HL-60 (cell line): ENCODE results near the gene TMUB2.
"Not testable (repeated sequence)": the region's sequence is repeated elsewhere in the genome, so short reads cannot be mapped to it uniquely, and the experiment has no call there.

Source experiments
- DNase-seq, 2 experiments: peaks; one replicate each; pipeline ENCODE4 v3.0.0-alpha.2; 2010 to 2020; ENCODE audit warnings: low read depth in 1 of 2, low spot score in 1 of 2
- H3K27ac ChIP-seq: fragments of 250-450 bp; sonication (Bioruptor Pico); replicated peaks from 2 replicates; pipeline ENCODE4 v1.5.1; 2020; ENCODE audit warnings: mild to moderate bottlenecking, moderate library complexity
- H3K27me3 ChIP-seq: fragments of 250-450 bp; sonication (Bioruptor Pico); 2 replicates; pipeline ENCODE4 v1.5.1; 2021; ENCODE audit warnings: mild to moderate bottlenecking, moderate library complexity; ENCODE audit not compliant: insufficient read depth, poor library complexity, severe bottlenecking
- H3K4me3 ChIP-seq: replicated peaks from 2 replicates; pipeline ENCODE4 v1.5.1; 2011; ENCODE audit warnings: mild to moderate bottlenecking, control low read depth, low read length; ENCODE audit not compliant: insufficient read depth
- CTCF ChIP-seq: IDR thresholded peaks from one replicate; pipeline ENCODE4 v1.5.1; 2011; ENCODE audit warnings: low read length, control low read depth, inconsistent platforms; ENCODE audit not compliant: insufficient read depth
- GABPA ChIP-seq: IDR thresholded peaks from 2 replicates; pipeline ENCODE4 v1.6.1; 2012; ENCODE audit warnings: low read depth
- POLR2AphosphoS5 ChIP-seq: IDR thresholded peaks from 2 replicates; pipeline ENCODE4 v1.6.1; 2012; ENCODE audit warnings: low read depth
- REST ChIP-seq: IDR thresholded peaks from 2 replicates; pipeline ENCODE4 v1.6.1; 2012; ENCODE audit warnings: low read depth; ENCODE audit not compliant: insufficient replicate concordance
- SPI1 ChIP-seq: IDR thresholded peaks from 2 replicates; pipeline ENCODE4 v1.6.1; 2012; ENCODE audit warnings: low read depth, mild to moderate bottlenecking, borderline replicate concordance
- long read RNA-seq: library from polyadenylated mRNA; unstranded; transcript quantifications from one replicate; pipeline ENCODE4 v2.0.0, GENCODE V29; 2020

The TMUB2 gene
- long read RNA-seq, transcript TMUB2-201 (3 exons, 2,418 nt): major isoform, 50 of 233 reads
- long read RNA-seq, transcript TMUB2-202 (3 exons, 1,921 nt): minor isoform, 22 of 233 reads
- long read RNA-seq, transcript TMUB2-204 (4 exons, 1,953 nt): minor isoform, 17 of 233 reads
- long read RNA-seq, transcript TMUB2-212 (3 exons, 1,918 nt): minor isoform, 8 of 233 reads
- long read RNA-seq, partial matches to known transcripts: 56 of 233 reads
- long read RNA-seq, other reads (novel, unspliced or antisense): 77 of 233 reads

- peak within 1 kb of the TSS; percentile 90 for H3K4me3 ChIP-seq
- TF ChIP-seq CTCF (no peak), SPI1 (peak; percentile 42; the same call in 1 of the 2 replicates), REST (no peak), POLR2AphosphoS5 (peak; percentile 84), GABPA (peak; percentile 97)
- peak; percentile 98 to 99 for DNase-seq
- H3K27me3 ChIP-seq: no peaks in the 10 kb centered on the region
- H3K27ac ChIP-seq: peak within 1 kb of the TSS; percentile 99
Measured at GRCh38 chr17:44186307-44187130, at the start of gene TMUB2. Gene TMUB2 (plus strand): TSS chr17:44186972. CDS start chr17:44187709, 737 bp downstream.

GRCh38 chr17:44137891-44138709 is 48.7 kb upstream of the TMUB2 start:
- no peak for TF ChIP-seq SPI1
- Histone ChIP-seq H3K4me3 (no peak overlapping the region), H3K27ac (no peak overlapping the region), H3K27me3 (no peaks in the 10 kb centered on the region)
- DNase-seq: peak in 1 of 2 experiments; percentile 51

- DNase-seq, H3K4me3 ChIP-seq, H3K27ac ChIP-seq, H3K27me3 ChIP-seq: not testable (repeated sequence)
Measured at GRCh38 chr17:44143921-44144320, 42.9 kb upstream of the TMUB2 start.

- Histone ChIP-seq H3K27me3 (no peaks in the 10 kb centered on the region), H3K4me3 (no peak overlapping the region), H3K27ac (no peak overlapping the region)
- no peak for TF ChIP-seq CTCF
- TF ChIP-seq SPI1: no peak
- no peak for TF ChIP-seq POLR2AphosphoS5
- no peak for TF ChIP-seq REST
- no peak for TF ChIP-seq GABPA
- DNase-seq: peak in 1 of 2 experiments; percentile 50
Measured at GRCh38 chr17:44144966-44145739, 41.6 kb upstream of the TMUB2 start.
